HepG2 (cell line): ENCODE data around the gene ITGB7. TPM values are rescaled to one million over a fixed set of nuclear protein-coding genes. Genes with fewer than 3 reads are reported as not detected.

Source experiments
- EEA1 ChIP-seq: sonication (generic); formaldehyde crosslinking; IDR thresholded peaks from 2 replicates; pipeline ENCODE4 v1.5.1; 2020; ENCODE audit warnings: mild to moderate bottlenecking, missing genetic modification reagents, borderline replicate concordance
- GLI4 ChIP-seq: sonication (generic); formaldehyde crosslinking; IDR thresholded peaks from 2 replicates; pipeline ENCODE4 v1.5.1; 2020; ENCODE audit warnings: missing genetic modification reagents, mild to moderate bottlenecking, moderate library complexity, borderline replicate concordance
- MED1 ChIP-seq: sonication (generic); formaldehyde crosslinking; IDR thresholded peaks from 2 replicates; pipeline ENCODE4 v1.4.0; 2020; ENCODE audit warnings: missing genetic modification reagents
- SYNCRIP ChIP-seq: fragments of 200-400 bp; formaldehyde crosslinking; IDR thresholded peaks from 2 replicates; pipeline ENCODE4 v1.6.1; 2018; ENCODE audit warnings: mild to moderate bottlenecking, low read depth, low read length; ENCODE audit not compliant: insufficient read depth
- ZFYVE20 ChIP-seq: sonication (generic); formaldehyde crosslinking; IDR thresholded peaks from 2 replicates; pipeline ENCODE4 v1.8.0; 2023; ENCODE audit warnings: low read depth, mild to moderate bottlenecking, moderate library complexity, missing genetic modification reagents, borderline replicate concordance
- ZNF143 ChIP-seq: sonication (generic); formaldehyde crosslinking; IDR thresholded peaks from 2 replicates; pipeline ENCODE4 v1.4.0; 2020; ENCODE audit warnings: missing genetic modification reagents
- ZNF605 ChIP-seq: sonication (generic); formaldehyde crosslinking; IDR thresholded peaks from 2 replicates; pipeline ENCODE4 v1.8.0; 2022; ENCODE audit warnings: mild to moderate bottlenecking, missing genetic modification reagents
- ZNF607 ChIP-seq: sonication (generic); formaldehyde crosslinking; IDR thresholded peaks from 2 replicates; pipeline ENCODE4 v1.5.1; 2020; ENCODE audit warnings: missing genetic modification reagents, mild to moderate bottlenecking, borderline replicate concordance
- ZNF749 ChIP-seq: sonication (generic); formaldehyde crosslinking; IDR thresholded peaks from 2 replicates; pipeline ENCODE4 v1.8.0; 2022; ENCODE audit warnings: mild to moderate bottlenecking, missing genetic modification reagents, moderate library complexity, borderline replicate concordance
- polyA plus RNA-seq, 8 experiments: library from polyadenylated mRNA; depleted of rRNA in 3 of 8; stranded (reverse) in 7 of 8; unstranded in 1 of 8; fragments of >200 nt; fragmentation: Illumina TruSeq in 4 of 8; extraction: Trizol in 4 of 8; gene quantifications; 2 replicates each; pipeline versions ENCODE4 v1.2.1 to v1.2.3, GENCODE V29; 2011 to 2016; ENCODE audit warnings: low read depth in 4 of 8, missing spikeins in 1 of 8, mixed read lengths in 1 of 8; ENCODE audit not compliant: insufficient read depth in 1 of 8
- total RNA-seq, 5 experiments: library from RNA; depleted of rRNA; stranded (reverse); fragments of >200 nt; fragmentation: Illumina TruSeq; extraction: Trizol; gene quantifications; 2 replicates each; pipeline ENCODE4 v1.2.3, GENCODE V29; 2016; ENCODE audit warnings: low read depth in 1 of 5
- TF ChIP-seq, protein P1 (sequence below): sonication (generic); formaldehyde crosslinking; IDR thresholded peaks from 2 replicates; pipeline ENCODE4 v1.4.0; 2020; ENCODE audit warnings: missing genetic modification reagents
- TF ChIP-seq, protein P2 (sequence below): sonication (generic); formaldehyde crosslinking; IDR thresholded peaks from 2 replicates; pipeline ENCODE4 v1.4.0; 2020; ENCODE audit warnings: missing genetic modification reagents
- TF ChIP-seq, protein P3 (sequence below): sonication (generic); formaldehyde crosslinking; IDR thresholded peaks from 2 replicates; pipeline ENCODE4 v1.4.0; 2020; ENCODE audit warnings: mild to moderate bottlenecking, missing genetic modification reagents
- TF ChIP-seq, protein P4 (sequence below): sonication (generic); formaldehyde crosslinking; IDR thresholded peaks from 2 replicates; pipeline ENCODE4 v1.5.1; 2020; ENCODE audit warnings: mild to moderate bottlenecking, missing genetic modification reagents, moderate library complexity
- TF ChIP-seq, protein P5 (sequence below): sonication (generic); formaldehyde crosslinking; IDR thresholded peaks from 2 replicates; pipeline ENCODE4 v1.4.0; 2020; ENCODE audit warnings: missing genetic modification reagents, mild to moderate bottlenecking, borderline replicate concordance

Gene ITGB7
- total and polyA plus RNA-seq, 2 of the 13 experiments (the other 11 are each of a cell fraction or from before 2014, with no cell fraction given) = 0.16 to 0.18 TPM

DNA sequence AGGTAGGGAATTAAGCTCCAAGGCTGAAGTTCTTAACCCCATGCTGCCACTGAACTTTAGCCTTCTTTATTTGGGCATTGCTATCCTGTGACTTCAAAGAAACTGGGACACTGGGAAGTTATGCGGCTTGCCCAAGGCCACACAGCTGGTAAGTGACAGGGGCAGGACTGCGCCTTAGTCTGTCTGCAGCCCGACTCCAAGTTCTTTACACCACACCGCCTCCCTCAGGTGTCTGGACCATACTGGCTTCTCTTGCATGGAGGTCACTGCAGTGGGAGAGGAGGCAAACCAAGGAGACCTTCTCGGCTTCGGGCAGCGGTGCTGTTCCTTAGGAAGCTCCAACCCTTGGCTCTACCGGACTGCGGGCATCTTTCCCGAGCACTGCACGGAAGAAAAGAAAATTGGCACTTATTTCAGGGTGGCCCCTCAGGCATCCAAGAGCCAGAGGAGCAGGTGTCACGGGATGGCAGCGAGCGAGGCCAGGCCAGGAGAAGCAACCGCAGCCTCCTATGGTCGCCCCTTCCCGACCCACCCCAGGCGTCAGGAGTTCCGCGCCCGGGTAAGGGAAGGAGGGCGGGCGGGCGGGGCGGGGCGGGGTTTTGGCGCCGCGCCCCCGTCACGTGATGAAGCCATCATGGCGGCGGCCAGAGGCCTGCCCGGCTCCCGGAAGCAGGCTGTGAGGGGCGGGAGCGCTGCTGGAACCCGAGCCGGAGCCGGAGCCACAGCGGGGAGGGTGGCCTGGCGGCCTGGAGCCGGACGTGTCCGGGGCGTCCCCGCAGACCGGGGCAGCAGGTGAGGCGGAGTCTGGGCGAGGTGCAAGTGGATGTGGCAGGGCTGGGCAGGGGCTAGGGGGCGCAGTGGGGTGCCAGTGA is 44.7 kb upstream of the ITGB7 start (continued):
- TF ChIP-seq ZNF143 (CRISPR knock-in tag) = peak; percentile 2; the same call in 1 of the 2 replicates
- 0 out of 2 replicates have a peak, but pooled peaks have one; percentile 1 for TF ChIP-seq EEA1 (CRISPR knock-in tag)
- TF ChIP-seq SYNCRIP = no peak
- peak; percentile 65; the same call in 1 of the 2 replicates for TF ChIP-seq ZNF607
- 0 out of 2 replicates have a peak, but pooled peaks have one; percentile 26 for TF ChIP-seq ZFYVE20 (CRISPR knock-in tag)
- TF ChIP-seq, protein P1, sequence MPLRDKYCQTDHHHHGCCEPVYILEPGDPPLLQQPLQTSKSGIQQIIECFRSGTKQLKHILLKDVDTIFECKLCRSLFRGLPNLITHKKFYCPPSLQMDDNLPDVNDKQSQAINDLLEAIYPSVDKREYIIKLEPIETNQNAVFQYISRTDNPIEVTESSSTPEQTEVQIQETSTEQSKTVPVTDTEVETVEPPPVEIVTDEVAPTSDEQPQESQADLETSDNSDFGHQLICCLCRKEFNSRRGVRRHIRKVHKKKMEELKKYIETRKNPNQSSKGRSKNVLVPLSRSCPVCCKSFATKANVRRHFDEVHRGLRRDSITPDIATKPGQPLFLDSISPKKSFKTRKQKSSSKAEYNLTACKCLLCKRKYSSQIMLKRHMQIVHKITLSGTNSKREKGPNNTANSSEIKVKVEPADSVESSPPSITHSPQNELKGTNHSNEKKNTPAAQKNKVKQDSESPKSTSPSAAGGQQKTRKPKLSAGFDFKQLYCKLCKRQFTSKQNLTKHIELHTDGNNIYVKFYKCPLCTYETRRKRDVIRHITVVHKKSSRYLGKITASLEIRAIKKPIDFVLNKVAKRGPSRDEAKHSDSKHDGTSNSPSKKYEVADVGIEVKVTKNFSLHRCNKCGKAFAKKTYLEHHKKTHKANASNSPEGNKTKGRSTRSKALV (CRISPR knock-in tag) = peak; percentile 57; the same call in 1 of the 2 replicates
- TF ChIP-seq, protein P2, sequence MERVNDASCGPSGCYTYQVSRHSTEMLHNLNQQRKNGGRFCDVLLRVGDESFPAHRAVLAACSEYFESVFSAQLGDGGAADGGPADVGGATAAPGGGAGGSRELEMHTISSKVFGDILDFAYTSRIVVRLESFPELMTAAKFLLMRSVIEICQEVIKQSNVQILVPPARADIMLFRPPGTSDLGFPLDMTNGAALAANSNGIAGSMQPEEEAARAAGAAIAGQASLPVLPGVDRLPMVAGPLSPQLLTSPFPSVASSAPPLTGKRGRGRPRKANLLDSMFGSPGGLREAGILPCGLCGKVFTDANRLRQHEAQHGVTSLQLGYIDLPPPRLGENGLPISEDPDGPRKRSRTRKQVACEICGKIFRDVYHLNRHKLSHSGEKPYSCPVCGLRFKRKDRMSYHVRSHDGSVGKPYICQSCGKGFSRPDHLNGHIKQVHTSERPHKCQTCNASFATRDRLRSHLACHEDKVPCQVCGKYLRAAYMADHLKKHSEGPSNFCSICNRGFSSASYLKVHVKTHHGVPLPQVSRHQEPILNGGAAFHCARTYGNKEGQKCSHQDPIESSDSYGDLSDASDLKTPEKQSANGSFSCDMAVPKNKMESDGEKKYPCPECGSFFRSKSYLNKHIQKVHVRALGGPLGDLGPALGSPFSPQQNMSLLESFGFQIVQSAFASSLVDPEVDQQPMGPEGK (CRISPR knock-in tag) = peak; percentile 22
- TF ChIP-seq ZNF605 (CRISPR knock-in tag) = peak; percentile 64; the same call in 1 of the 2 replicates
- no peak for TF ChIP-seq GLI4 (CRISPR knock-in tag)
- 0 out of 2 replicates have a peak, but pooled peaks have one; percentile 26 for TF ChIP-seq ZNF749 (CRISPR knock-in tag)
- TF ChIP-seq, protein P3, sequence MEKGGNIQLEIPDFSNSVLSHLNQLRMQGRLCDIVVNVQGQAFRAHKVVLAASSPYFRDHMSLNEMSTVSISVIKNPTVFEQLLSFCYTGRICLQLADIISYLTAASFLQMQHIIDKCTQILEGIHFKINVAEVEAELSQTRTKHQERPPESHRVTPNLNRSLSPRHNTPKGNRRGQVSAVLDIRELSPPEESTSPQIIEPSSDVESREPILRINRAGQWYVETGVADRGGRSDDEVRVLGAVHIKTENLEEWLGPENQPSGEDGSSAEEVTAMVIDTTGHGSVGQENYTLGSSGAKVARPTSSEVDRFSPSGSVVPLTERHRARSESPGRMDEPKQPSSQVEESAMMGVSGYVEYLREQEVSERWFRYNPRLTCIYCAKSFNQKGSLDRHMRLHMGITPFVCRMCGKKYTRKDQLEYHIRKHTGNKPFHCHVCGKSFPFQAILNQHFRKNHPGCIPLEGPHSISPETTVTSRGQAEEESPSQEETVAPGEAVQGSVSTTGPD (CRISPR knock-in tag) = no peak
- TF ChIP-seq, protein P4, sequence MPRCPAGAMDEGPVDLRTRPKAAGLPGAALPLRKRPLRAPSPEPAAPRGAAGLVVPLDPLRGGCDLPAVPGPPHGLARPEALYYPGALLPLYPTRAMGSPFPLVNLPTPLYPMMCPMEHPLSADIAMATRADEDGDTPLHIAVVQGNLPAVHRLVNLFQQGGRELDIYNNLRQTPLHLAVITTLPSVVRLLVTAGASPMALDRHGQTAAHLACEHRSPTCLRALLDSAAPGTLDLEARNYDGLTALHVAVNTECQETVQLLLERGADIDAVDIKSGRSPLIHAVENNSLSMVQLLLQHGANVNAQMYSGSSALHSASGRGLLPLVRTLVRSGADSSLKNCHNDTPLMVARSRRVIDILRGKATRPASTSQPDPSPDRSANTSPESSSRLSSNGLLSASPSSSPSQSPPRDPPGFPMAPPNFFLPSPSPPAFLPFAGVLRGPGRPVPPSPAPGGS (CRISPR knock-in tag) = peak; percentile 11; the same call in 1 of the 2 replicates
- peak; percentile 60 for TF ChIP-seq MED1 (CRISPR knock-in tag)
- TF ChIP-seq, protein P5, sequence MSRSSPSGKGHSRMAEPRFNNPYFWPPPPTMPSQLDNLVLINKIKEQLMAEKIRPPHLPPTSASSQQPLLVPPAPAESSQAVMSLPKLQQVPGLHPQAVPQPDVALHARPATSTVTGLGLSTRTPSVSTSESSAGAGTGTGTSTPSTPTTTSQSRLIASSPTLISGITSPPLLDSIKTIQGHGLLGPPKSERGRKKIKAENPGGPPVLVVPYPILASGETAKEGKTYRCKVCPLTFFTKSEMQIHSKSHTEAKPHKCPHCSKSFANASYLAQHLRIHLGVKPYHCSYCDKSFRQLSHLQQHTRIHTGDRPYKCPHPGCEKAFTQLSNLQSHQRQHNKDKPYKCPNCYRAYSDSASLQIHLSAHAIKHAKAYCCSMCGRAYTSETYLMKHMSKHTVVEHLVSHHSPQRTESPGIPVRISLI = no peak
